Rectal smooth muscle tissue (tissue), 1 donor: ENCODE data around the gene DHX40.
A peak's percentile ranks its signal among the peaks of the same experiment; 100 is the strongest.
"Not testable (repeated sequence)": the region's sequence is repeated elsewhere in the genome, so short reads cannot be mapped to it uniquely, and the experiment has no call there.

Experiments used
- H3K27ac ChIP-seq: one replicate; pipeline ENCODE4 v1.7.0; 2013; ENCODE audit warnings: low read depth, low read length, inconsistent platforms
- H3K27me3 ChIP-seq: one replicate; pipeline ENCODE4 v1.7.0; 2013; ENCODE audit warnings: low read length; ENCODE audit not compliant: control insufficient read depth, insufficient read depth
- H3K36me3 ChIP-seq: one replicate; pipeline ENCODE4 v1.7.0; 2013; ENCODE audit warnings: low read length; ENCODE audit not compliant: control insufficient read depth, insufficient read depth
- H3K4me1 ChIP-seq: one replicate; pipeline ENCODE4 v1.7.0; 2013; ENCODE audit warnings: low read length; ENCODE audit not compliant: control insufficient read depth, insufficient read depth
- H3K4me3 ChIP-seq: one replicate; pipeline ENCODE4 v1.7.0; 2013; ENCODE audit warnings: low read length
- H3K9ac ChIP-seq: one replicate; pipeline ENCODE4 v1.7.0; 2013; ENCODE audit warnings: low read length

Gene DHX40

GRCh38 chr17:59534583-59534982, 30.8 kb upstream of the DHX40 start:
- Histone ChIP-seq H3K27me3 (no peaks in the 10 kb centered on the region), H3K27ac (no peak overlapping the region), H3K4me3 (no peak overlapping the region), H3K36me3 (no peaks in the 10 kb centered on the region), H3K4me1 (no peaks in the 10 kb centered on the region), H3K9ac (no peak overlapping the region)

GRCh38 chr17:59538195-59538909, 27.1 kb upstream of the DHX40 start:
- H3K4me3 ChIP-seq = no peak overlapping the region
- H3K27ac ChIP-seq = no peak overlapping the region
- no peak overlapping the region for H3K9ac ChIP-seq
- H3K36me3 ChIP-seq = no peaks in the 10 kb centered on the region
- no peaks in the 10 kb centered on the region for H3K4me1 ChIP-seq
- no peaks in the 10 kb centered on the region for H3K27me3 ChIP-seq

GRCh38 chr17:59542960-59543635, 22.3 kb upstream of the DHX40 start:
- no peak overlapping the region for H3K9ac ChIP-seq
- no peaks in the 10 kb centered on the region for H3K36me3 ChIP-seq
- H3K4me1 ChIP-seq = no peaks in the 10 kb centered on the region
- H3K27me3 ChIP-seq = no peaks in the 10 kb centered on the region
- no peak overlapping the region for H3K27ac ChIP-seq
- H3K4me3 ChIP-seq = no peak overlapping the region

- H3K27me3 ChIP-seq = no peaks in the 10 kb centered on the region
- no peak overlapping the region for H3K4me3 ChIP-seq
- no peak overlapping the region for H3K9ac ChIP-seq
- H3K27ac ChIP-seq = no peak overlapping the region
- H3K36me3 ChIP-seq = no peaks in the 10 kb centered on the region
- H3K4me1 ChIP-seq = no peaks in the 10 kb centered on the region
Measured at GRCh38 chr17:59545942-59546341, 19.5 kb upstream of the DHX40 start.

GRCh38 chr17:59547131-59547915, 18.1 kb upstream of the DHX40 start:
- Histone ChIP-seq H3K27ac (no peak overlapping the region), H3K4me3 (no peak overlapping the region), H3K4me1 (no peaks in the 10 kb centered on the region), H3K27me3 (no peaks in the 10 kb centered on the region), H3K9ac (no peak overlapping the region), H3K36me3 (no peaks in the 10 kb centered on the region)

GRCh38 chr17:59548985-59549384, 16.4 kb upstream of the DHX40 start:
- H3K4me3 ChIP-seq, H3K36me3 ChIP-seq, H3K27me3 ChIP-seq, H3K4me1 ChIP-seq, H3K9ac ChIP-seq, H3K27ac ChIP-seq: not testable (repeated sequence)

GRCh38 chr17:59550703-59551102, 14.7 kb upstream of the DHX40 start:
- Histone ChIP-seq H3K4me3 (no peak overlapping the region), H3K27me3 (no peaks in the 10 kb centered on the region), H3K27ac (no peak overlapping the region), H3K9ac (no peak overlapping the region), H3K36me3 (no peaks in the 10 kb centered on the region), H3K4me1 (no peaks in the 10 kb centered on the region)

- Histone ChIP-seq H3K9ac (no peak overlapping the region), H3K36me3 (no peaks in the 10 kb centered on the region), H3K4me1 (no peaks in the 10 kb centered on the region), H3K27me3 (no peaks in the 10 kb centered on the region), H3K27ac (no peak overlapping the region), H3K4me3 (no peak overlapping the region)
Measured at GRCh38 chr17:59558039-59558438, 7.4 kb upstream of the DHX40 start.

GRCh38 chr17:59558953-59559352, 6.5 kb upstream of the DHX40 start:
- Histone ChIP-seq H3K9ac (no peak overlapping the region), H3K27ac (no peak overlapping the region), H3K27me3 (no peaks in the 10 kb centered on the region), H3K4me1 (no peaks in the 10 kb centered on the region), H3K4me3 (no peak overlapping the region), H3K36me3 (no peaks in the 10 kb centered on the region)

GRCh38 chr17:59561042-59561441, 4.4 kb upstream of the DHX40 start:
- H3K4me1 ChIP-seq = no peaks in the 10 kb centered on the region
- no peaks in the 10 kb centered on the region for H3K27me3 ChIP-seq
- no peak overlapping the region for H3K9ac ChIP-seq

GRCh38 chr17:59565959-59566324, 532 bp downstream of the DHX40 start:
- H3K9ac ChIP-seq = peak overlapping the region; percentile 69
- no peaks in the 10 kb centered on the region for H3K27me3 ChIP-seq
- H3K27ac ChIP-seq = peak overlapping the region; percentile 73
- peak overlapping the region; percentile 77 for H3K4me3 ChIP-seq
- H3K36me3 ChIP-seq = no peaks in the 10 kb centered on the region
- no peaks in the 10 kb centered on the region for H3K4me1 ChIP-seq

More at GRCh38 chr17:59561042-59561441, 4.4 kb upstream of the DHX40 start:
- H3K27ac ChIP-seq = no peak overlapping the region
- no peak overlapping the region for H3K4me3 ChIP-seq
- H3K36me3 ChIP-seq = no peaks in the 10 kb centered on the region

- not testable (repeated sequence) for H3K27ac ChIP-seq, H3K4me1 ChIP-seq, H3K36me3 ChIP-seq, H3K9ac ChIP-seq, H3K27me3 ChIP-seq, H3K4me3 ChIP-seq
Measured at GRCh38 chr17:59569151-59569550, 3.7 kb downstream of the DHX40 start.
